HUES6 (cell line): ENCODE results near the gene PDE3B.
"Not testable (repeated sequence)": the region's sequence is repeated elsewhere in the genome, so short reads cannot be mapped to it uniquely, and the experiment has no call there.

ENCODE experiments used
- H3K27ac ChIP-seq: 2 replicates; pipeline ENCODE4 v1.7.0; 2013; ENCODE audit warnings: low read depth, mild to moderate bottlenecking, low read length, inconsistent platforms
- H3K27me3 ChIP-seq: 2 replicates; pipeline ENCODE4 v1.6.1; 2013; ENCODE audit warnings: low read length; ENCODE audit not compliant: control insufficient read depth, insufficient read depth
- H3K36me3 ChIP-seq: 2 replicates; pipeline ENCODE4 v1.6.1; 2013; ENCODE audit warnings: low read length; ENCODE audit not compliant: control insufficient read depth, insufficient read depth
- H3K4me1 ChIP-seq: 2 replicates; pipeline ENCODE4 v1.6.1; 2013; ENCODE audit warnings: low read length; ENCODE audit not compliant: control insufficient read depth, insufficient read depth
- H3K4me3 ChIP-seq: 2 replicates; pipeline ENCODE4 v1.5.1; 2013; ENCODE audit warnings: low read depth, low read length
- H3K9ac ChIP-seq: one replicate; pipeline ENCODE4 v1.6.1; 2013; ENCODE audit warnings: mild to moderate bottlenecking, low read length
- H3K9me3 ChIP-seq: 2 replicates; pipeline ENCODE4 v1.6.1; 2013; ENCODE audit warnings: low read depth, low read length; ENCODE audit not compliant: control insufficient read depth, insufficient read depth

Gene PDE3B

GRCh38 chr11:14750911-14751310, 107.3 kb downstream of the PDE3B start:
- peaks cover 4% of the 10 kb centered on the region; the same call in 1 of the 2 replicates for H3K4me1 ChIP-seq
- H3K27ac ChIP-seq, result no peak overlapping the region
- H3K36me3 ChIP-seq, result no peaks in the 10 kb centered on the region
- H3K27me3 ChIP-seq, result no peaks in the 10 kb centered on the region
- no peaks in the 10 kb centered on the region for H3K9me3 ChIP-seq
- no peak overlapping the region for H3K9ac ChIP-seq
- H3K4me3 ChIP-seq, result no peak overlapping the region

GRCh38 chr11:14751975-14752407, 108.4 kb downstream of the PDE3B start:
- no peak overlapping the region for H3K4me3 ChIP-seq
- H3K4me1 ChIP-seq, result no peaks in the 10 kb centered on the region
- H3K36me3 ChIP-seq, result no peaks in the 10 kb centered on the region
- H3K9me3 ChIP-seq, result no peaks in the 10 kb centered on the region
- H3K27ac ChIP-seq, result no peak overlapping the region
- no peak overlapping the region for H3K9ac ChIP-seq
- H3K27me3 ChIP-seq, result no peaks in the 10 kb centered on the region

- Histone ChIP-seq H3K9ac (no peak overlapping the region), H3K4me3 (no peak overlapping the region), H3K4me1 (no peaks in the 10 kb centered on the region), H3K9me3 (no peaks in the 10 kb centered on the region), H3K27me3 (no peaks in the 10 kb centered on the region), H3K36me3 (no peaks in the 10 kb centered on the region), H3K27ac (no peak overlapping the region)
Observed at GRCh38 chr11:14755140-14755539, 111.5 kb downstream of the PDE3B start.

- Histone ChIP-seq H3K4me3 (no peak overlapping the region), H3K4me1 (no peaks in the 10 kb centered on the region), H3K9ac (no peak overlapping the region)
Observed at GRCh38 chr11:14756349-14756748, 112.7 kb downstream of the PDE3B start.

GRCh38 chr11:14759300-14760012, 115.9 kb downstream of the PDE3B start:
- H3K9me3 ChIP-seq, H3K36me3 ChIP-seq, H3K27me3 ChIP-seq, H3K27ac ChIP-seq, H3K9ac ChIP-seq, H3K4me1 ChIP-seq, H3K4me3 ChIP-seq: not testable (repeated sequence)

More at GRCh38 chr11:14756349-14756748, 112.7 kb downstream of the PDE3B start:
- Histone ChIP-seq H3K27ac (no peak overlapping the region), H3K27me3 (no peaks in the 10 kb centered on the region), H3K36me3 (no peaks in the 10 kb centered on the region), H3K9me3 (no peaks in the 10 kb centered on the region)

- H3K27me3 ChIP-seq, result no peaks in the 10 kb centered on the region
- no peaks in the 10 kb centered on the region for H3K36me3 ChIP-seq
- no peaks in the 10 kb centered on the region for H3K9me3 ChIP-seq
- no peak overlapping the region for H3K4me3 ChIP-seq
- no peaks in the 10 kb centered on the region for H3K4me1 ChIP-seq
- H3K9ac ChIP-seq, result no peak overlapping the region
- no peak overlapping the region for H3K27ac ChIP-seq
Observed at GRCh38 chr11:14764179-14764578, 120.6 kb downstream of the PDE3B start.

- no peaks in the 10 kb centered on the region for H3K4me1 ChIP-seq
- no peak overlapping the region for H3K27ac ChIP-seq
- no peaks in the 10 kb centered on the region for H3K9me3 ChIP-seq
- no peak overlapping the region for H3K9ac ChIP-seq
- no peaks in the 10 kb centered on the region for H3K27me3 ChIP-seq
- no peaks in the 10 kb centered on the region for H3K36me3 ChIP-seq
- no peak overlapping the region for H3K4me3 ChIP-seq
Observed at GRCh38 chr11:14764579-14765527, 121.2 kb downstream of the PDE3B start.

- H3K27me3 ChIP-seq, result no peaks in the 10 kb centered on the region
- no peak overlapping the region for H3K9ac ChIP-seq
- no peaks in the 10 kb centered on the region for H3K36me3 ChIP-seq
- no peaks in the 10 kb centered on the region for H3K9me3 ChIP-seq
- no peaks in the 10 kb centered on the region for H3K4me1 ChIP-seq
- no peak overlapping the region; the same call in 1 of the 2 replicates for H3K27ac ChIP-seq
- no peak overlapping the region for H3K4me3 ChIP-seq
Observed at GRCh38 chr11:14766585-14766984, 123.0 kb downstream of the PDE3B start.

GRCh38 chr11:14768526-14769188, 125.1 kb downstream of the PDE3B start:
- Histone ChIP-seq H3K36me3 (no peaks in the 10 kb centered on the region), H3K4me3 (no peak overlapping the region), H3K9ac (no peak overlapping the region), H3K27me3 (no peaks in the 10 kb centered on the region), H3K9me3 (no peaks in the 10 kb centered on the region), H3K27ac (no peak overlapping the region), H3K4me1 (no peaks in the 10 kb centered on the region)

GRCh38 chr11:14773755-14774154, 130.2 kb downstream of the PDE3B start:
- H3K9ac ChIP-seq, result no peak overlapping the region
- H3K27me3 ChIP-seq, result no peaks in the 10 kb centered on the region
- no peak overlapping the region for H3K27ac ChIP-seq
- no peaks in the 10 kb centered on the region for H3K36me3 ChIP-seq
- no peak overlapping the region for H3K4me3 ChIP-seq
- no peaks in the 10 kb centered on the region for H3K4me1 ChIP-seq
- H3K9me3 ChIP-seq, result peaks cover 13% of the 10 kb centered on the region

- Histone ChIP-seq H3K36me3 (no peaks in the 10 kb centered on the region), H3K9ac (no peak overlapping the region), H3K9me3 (peaks cover 13% of the 10 kb centered on the region), H3K27me3 (no peaks in the 10 kb centered on the region), H3K4me3 (no peak overlapping the region), H3K4me1 (no peaks in the 10 kb centered on the region), H3K27ac (no peak overlapping the region)
Observed at GRCh38 chr11:14774721-14775120, 131.1 kb downstream of the PDE3B start.
